GM18519 (cell line): ENCODE measurements around the gene ABCG8.

Source experiments
- ATAC-seq: cut with Tn5 transposase; IDR thresholded peaks from one replicate; pipeline ENCODE4 v1.9.1; 2021; ENCODE audit warnings: mild to moderate bottlenecking, moderate library complexity; ENCODE audit not compliant: unreplicated experiment, low FRiP score

The ABCG8 gene

GRCh38 chr2:43838560-43839267 lies at the start of gene ABCG8, which contains the start of gene ABCG5:
TSS of gene ABCG8 (plus strand) at chr2:43838971. CDS start at chr2:43839054, 83 bp downstream.
TSS of gene ABCG5 (minus strand) at chr2:43838839. CDS start at chr2:43838679, 160 bp downstream.
- no peak for ATAC-seq

GRCh38 chr2:43790147-43790546 lies 48.6 kb upstream of the ABCG8 start:
- ATAC-seq, result no peak

DNA sequence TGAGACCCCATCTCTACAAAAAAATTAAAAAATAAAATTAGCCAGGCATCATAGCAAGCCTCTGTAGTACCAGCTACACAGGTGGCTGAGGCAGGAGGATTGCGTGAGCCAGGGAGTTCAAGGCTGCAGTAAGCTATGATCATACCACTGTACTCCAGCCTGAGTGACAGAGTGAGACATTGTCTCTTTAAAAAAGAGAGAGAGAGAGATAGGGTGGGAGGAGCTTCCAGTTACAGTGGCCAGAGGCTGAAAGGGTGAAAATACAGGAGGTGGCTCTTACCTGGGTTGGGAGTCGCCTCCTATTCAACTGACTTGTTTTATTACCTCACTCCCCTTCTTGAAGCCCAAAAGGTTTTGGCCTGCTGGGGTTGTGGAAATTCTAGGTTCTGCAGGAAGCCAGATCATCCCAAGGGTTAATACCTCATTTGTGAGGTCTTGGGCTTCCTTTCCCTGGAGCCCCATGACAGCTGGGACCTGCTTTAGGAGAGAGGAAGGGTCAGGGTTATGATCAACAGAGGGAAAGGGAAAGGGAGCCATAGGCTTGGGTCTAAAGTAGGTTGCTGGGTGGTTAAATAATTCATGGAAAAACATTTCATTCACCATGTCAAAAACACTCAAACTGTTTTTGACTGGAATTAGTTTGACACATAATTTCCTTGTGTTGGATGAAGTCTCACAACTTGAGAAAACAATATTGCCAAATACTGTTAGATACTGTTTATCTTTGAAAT lies 47.6 kb upstream of the ABCG8 start:
- no peak for ATAC-seq

DNA sequence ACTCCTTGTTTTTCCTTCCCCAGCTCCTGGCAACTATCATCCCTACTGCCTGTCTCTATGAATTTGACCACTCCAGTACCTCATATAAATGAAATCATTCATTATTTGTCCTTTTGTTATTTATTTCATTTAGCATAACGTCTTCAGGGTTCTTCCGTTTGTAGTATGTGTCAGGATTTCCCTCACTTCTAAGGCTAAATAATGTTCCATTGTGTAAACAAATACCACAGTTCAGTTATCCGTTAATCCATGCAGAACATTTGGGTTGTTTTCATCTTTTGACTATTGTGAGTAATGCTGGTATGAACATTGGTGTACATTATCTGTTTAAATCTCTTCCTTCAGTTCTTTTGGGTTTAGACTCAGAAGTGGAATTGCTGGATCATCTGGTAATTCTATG lies 46.1 kb upstream of the ABCG8 start:
- no peak for ATAC-seq

DNA sequence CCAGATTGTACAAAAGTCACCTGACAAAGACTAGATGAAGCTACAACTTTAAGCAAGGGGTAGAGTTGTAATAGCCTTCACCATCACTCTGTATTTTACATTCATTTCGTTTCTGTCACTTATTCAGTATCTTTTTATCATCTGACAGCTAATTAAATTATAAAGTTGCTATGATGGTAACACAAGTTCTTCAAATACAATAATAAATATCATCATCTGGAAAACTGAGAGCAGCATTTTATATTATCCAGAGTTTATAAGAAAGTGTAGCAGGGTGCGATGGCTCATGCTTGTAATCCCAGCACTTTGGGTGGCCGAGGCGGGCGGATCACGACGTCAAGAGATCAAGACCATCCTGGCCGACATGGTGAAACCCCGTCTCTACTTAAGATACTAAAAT lies 43.8 kb upstream of the ABCG8 start:
- no peak for ATAC-seq

- no peak for ATAC-seq
These were observed 42.6 kb upstream of the ABCG8 start for GRCh38 chr2:43796206-43796605.

DNA sequence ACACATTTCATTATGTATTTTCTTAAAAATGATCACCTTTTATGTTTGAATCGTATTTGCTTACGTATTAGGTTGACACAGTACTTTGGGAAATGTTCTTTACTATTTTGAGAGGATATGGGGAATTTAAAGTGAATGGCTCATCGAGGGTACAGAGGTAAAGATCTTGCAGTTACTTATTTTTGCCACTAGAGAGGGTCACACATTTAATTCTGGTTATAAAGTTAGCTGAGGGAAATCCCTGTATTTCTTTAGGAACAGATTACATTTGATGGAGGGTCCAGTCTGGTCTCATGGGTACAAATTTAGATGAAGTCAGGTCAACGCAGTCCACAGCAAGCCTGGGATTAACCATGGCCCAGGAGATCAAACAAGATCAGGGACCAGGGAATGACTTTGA lies 40.5 kb upstream of the ABCG8 start:
- no peak for ATAC-seq

DNA sequence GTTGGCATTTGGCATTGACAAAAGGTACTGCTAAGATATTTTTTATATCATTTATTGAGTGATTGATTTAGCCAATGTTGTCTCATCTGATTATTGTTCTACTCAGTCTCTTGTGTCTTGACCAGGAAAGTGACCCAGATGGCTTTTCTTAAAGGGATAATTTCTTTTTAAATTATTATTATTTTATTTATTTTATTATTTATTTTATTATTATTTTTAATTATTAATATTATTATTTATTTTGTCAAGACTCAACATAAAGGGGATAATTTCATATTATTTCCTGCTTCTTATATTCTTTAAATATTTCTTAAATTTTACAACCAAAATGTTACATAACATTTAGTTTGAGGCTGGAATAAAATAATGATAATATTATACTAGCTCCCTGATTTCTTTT lies 37.9 kb upstream of the ABCG8 start:
- no peak for ATAC-seq

DNA sequence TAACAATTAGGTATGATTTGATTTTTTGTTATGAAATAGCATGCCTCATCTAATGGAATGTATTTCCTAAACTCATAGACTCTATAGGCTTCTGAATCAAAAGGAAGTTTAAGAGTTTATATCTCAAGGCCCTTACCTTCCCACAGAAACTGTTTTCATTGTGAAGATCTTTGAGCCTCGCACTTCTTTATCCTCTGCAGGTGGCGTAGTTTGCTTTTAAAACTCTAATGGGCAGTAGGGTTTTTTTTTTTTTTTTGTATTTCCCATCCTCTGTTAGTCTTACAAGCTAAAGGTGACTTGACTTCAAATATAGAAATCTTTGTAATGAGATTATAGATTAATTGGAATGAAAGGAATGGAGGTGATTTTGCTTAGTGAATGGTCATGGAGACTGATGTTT lies 36.6 kb upstream of the ABCG8 start:
- ATAC-seq, result no peak

DNA sequence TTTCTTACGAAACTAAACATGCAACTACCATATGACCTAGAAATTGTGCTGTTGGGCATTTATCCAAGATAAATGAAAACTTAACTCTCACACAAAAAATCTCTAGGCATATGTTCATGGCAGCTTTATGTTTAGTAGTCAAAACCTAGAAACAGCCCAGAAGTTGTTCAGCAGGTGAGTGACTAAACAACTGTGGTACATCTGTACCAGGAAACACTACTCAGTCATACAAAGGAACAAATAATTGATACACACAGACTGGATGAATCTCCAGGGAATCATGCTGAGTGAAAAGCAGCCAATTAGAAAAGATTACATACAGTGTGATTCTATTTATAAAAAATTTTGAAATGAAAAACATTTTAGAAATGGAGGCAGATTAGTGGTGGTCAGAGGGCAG lies 35.7 kb upstream of the ABCG8 start:
- ATAC-seq, result no peak

- ATAC-seq, result no peak
These were observed 32.1 kb upstream of the ABCG8 start for GRCh38 chr2:43806719-43807031.

GRCh38 chr2:43810452-43810851 lies 28.3 kb upstream of the ABCG8 start:
- no peak for ATAC-seq

GRCh38 chr2:43810888-43811287 lies 27.9 kb upstream of the ABCG8 start:
- ATAC-seq, result no peak

DNA sequence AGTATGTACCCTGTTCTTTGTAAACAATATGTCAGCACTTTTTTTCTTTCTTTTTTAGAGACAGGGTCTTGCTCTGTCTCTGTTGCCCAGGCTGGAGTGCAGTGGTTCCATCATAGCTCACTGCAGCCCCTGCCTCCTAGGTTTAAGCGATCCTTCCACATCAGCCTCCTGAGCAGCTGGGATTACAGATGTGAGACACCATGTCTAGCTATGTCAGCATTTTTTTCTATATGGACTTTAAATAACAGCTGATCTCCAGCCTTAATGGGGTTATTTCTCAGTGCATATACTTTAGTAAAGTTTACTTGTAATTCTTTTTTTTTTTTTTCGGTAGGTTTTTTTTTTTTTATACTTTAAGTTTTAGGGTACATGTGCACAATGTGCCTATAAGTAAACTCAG lies 26.8 kb upstream of the ABCG8 start:
- no peak for ATAC-seq

DNA sequence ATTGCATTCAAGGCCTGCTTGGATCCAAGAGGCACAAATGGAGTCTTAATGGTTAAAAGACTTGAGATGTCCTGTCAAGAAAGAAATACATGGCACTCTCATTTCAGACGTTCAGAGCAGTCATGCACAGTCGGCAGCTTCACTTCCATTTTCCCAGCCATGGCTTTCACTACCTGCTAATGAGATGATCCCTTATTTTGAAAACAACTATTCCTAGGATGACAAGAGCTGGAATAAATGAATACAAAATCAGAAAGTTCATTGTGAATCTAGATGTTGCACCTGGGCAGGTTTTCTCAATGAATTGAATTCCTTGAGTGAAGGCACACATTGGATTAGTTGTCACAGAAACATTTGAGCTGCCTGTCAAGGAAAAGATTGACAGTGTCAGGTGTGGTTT lies 25.8 kb upstream of the ABCG8 start:
- ATAC-seq, result no peak

DNA sequence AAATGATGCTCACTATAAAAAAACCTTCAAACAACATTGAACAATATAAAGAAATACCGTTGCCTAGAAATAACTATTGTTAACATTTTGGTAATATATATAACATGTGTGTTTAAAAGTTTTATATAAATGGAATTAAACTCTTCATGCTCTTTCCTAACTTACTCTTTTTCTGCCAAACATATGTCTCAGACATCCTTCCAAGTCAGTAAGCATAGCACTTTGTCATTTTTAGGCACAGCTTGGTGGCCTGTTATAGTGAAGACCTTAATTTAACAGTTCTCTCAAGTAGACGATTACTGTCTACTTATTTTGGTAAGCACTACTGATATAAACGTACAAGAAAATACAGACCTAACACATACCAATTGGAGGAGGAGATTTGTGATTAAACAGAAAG lies 24.1 kb upstream of the ABCG8 start:
- no peak for ATAC-seq

- ATAC-seq, result no peak
These were observed 20.0 kb upstream of the ABCG8 start for GRCh38 chr2:43818761-43819160.

- no peak for ATAC-seq
These were observed 19.1 kb upstream of the ABCG8 start for GRCh38 chr2:43819491-43820163.

GRCh38 chr2:43822839-43823238 lies 15.9 kb upstream of the ABCG8 start:
- ATAC-seq, result no peak

- no peak for ATAC-seq
These were observed 15.0 kb upstream of the ABCG8 start for GRCh38 chr2:43823751-43824150.

DNA sequence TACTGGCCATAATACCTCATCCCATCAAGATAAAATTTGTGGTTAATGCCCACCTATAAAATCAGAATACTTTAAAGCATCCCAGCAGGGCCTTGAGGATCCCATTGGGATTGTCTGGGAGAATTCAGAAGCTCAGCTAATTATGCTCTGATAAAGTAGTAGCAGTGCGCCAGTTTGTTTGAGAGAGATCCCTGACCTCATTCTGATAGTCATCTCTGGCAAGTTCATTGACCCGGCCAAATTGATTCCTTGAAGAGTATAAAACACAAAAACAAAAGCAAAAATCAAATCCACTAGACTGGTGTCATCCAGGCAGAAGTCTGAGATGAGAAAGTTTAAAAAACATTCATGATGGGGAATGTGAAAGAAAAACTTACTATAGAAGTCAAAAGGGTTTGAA lies 14.3 kb upstream of the ABCG8 start:
- no peak for ATAC-seq
